Heart left ventricle (tissue), 16 donors: Measurements from ENCODE around the gene POU3F1. TPM values are rescaled to one million over a fixed set of nuclear protein-coding genes. Genes with fewer than 3 reads are reported as not detected.

Experiments used
- ATAC-seq, 4 donors: fragments of 200-7000 bp; cut with Tn5 transposase; one replicate each; pipeline ENCODE4 v1.9.1; 2020 to 2022; ENCODE audit warnings: moderate library complexity in 4 of 4, mild to moderate bottlenecking in 3 of 4, moderate number of reproducible peaks in 1 of 4
- DNase-seq, 5 donors: peaks; one replicate each; pipeline ENCODE4 v3.0.0-alpha.2; 2020
- H3K27ac ChIP-seq, 12 donors: fragments of 200-600 bp; sonication (generic) in 4 of 12; one replicate each; pipeline versions ENCODE4 v1.5.0 to v1.8.0; 2016 to 2022; ENCODE audit warnings: mild to moderate bottlenecking in 2 of 12
- H3K27me3 ChIP-seq, 9 donors: fragments of 200-600 bp; sonication (generic) in 2 of 9; one replicate each; pipeline versions ENCODE4 v1.5.1 to v1.8.0; 2016 to 2022; ENCODE audit warnings: mild to moderate bottlenecking in 3 of 9
- H3K36me3 ChIP-seq, 9 donors: fragments of 200-600 bp; sonication (generic) in 2 of 9; one replicate each; pipeline versions ENCODE4 v1.5.0 to v1.8.0; 2018 to 2022; ENCODE audit warnings: mild to moderate bottlenecking in 2 of 9
- H3K4me1 ChIP-seq, 12 donors: fragments of 200-600 bp; sonication (generic) in 4 of 12; one replicate each; pipeline versions ENCODE4 v1.5.0 to v1.8.0; 2016 to 2022; ENCODE audit warnings: mild to moderate bottlenecking in 3 of 12
- H3K4me3 ChIP-seq, 12 donors: fragments of 200-600 bp; sonication (generic) in 4 of 12; one replicate each; pipeline versions ENCODE4 v1.5.0 to v1.8.0; 2017 to 2022; ENCODE audit warnings: mild to moderate bottlenecking in 9 of 12, moderate library complexity in 4 of 12
- H3K9me3 ChIP-seq, 12 donors: fragments of 200-600 bp; sonication (generic) in 4 of 12; one replicate each; pipeline versions ENCODE4 v1.5.0 to v1.8.0; 2016 to 2022; ENCODE audit warnings: mild to moderate bottlenecking in 1 of 12
- CTCF ChIP-seq, 12 donors: fragments of 200-600 bp; sonication (generic) in 4 of 12; IDR thresholded peaks; one replicate each; pipeline versions ENCODE4 v1.5.0 to v1.8.0; 2018 to 2022; ENCODE audit warnings: antibody characterized with exemption in 12 of 12, mild to moderate bottlenecking in 5 of 12
- POLR2A ChIP-seq, 2 donors: fragments of 450-650 bp; IDR thresholded peaks; one replicate each; pipeline ENCODE4 v1.6.1; 2017; ENCODE audit warnings: antibody characterized with exemption in 2 of 2, mild to moderate bottlenecking in 2 of 2, moderate library complexity in 2 of 2
- whole genome bisulfite sequencing, 4 donors: extraction: QIAGEN DNeasy Blood & Tissue Kit in 2 of 4; methylation state at CpG; one replicate each; pipeline versions ENCODE4 v1.1.5 to v1.1.7; 2013 to 2018; 5-methylcytosine and 5-hydroxymethylcytosine counted together
- intact Hi-C, 10 donors: fragments of 100-400 bp; cut with DNase I; formaldehyde crosslinking; loops; one replicate each; pipeline versions ENCODE4 v1.11.1 to v1.14.2; 2022
- polyA plus RNA-seq, 2 donors: library from polyadenylated mRNA; stranded (reverse); fragments of 200-250 nt; gene quantifications; one replicate each; pipeline ENCODE4 v1.2.3, GENCODE V29; 2013
- total RNA-seq, 9 donors: library from RNA; depleted of rRNA in 2 of 9; stranded (reverse); fragments of >200 nt in 2 of 9; fragmentation: NEBNext Ultra II Directional in 3 of 9; extraction: Animal tissue kit (Norgen Biotek cat#: 25700) in 3 of 9; gene quantifications; one replicate each; pipeline versions ENCODE4 v1.1.0 to v1.2.4, GENCODE V29; 2016 to 2023
- donor health status: ischemic (EF 13 %, LVEDD 7.1; RV severe dilation, severe dysfunction).
- donor health status: healthy with polysubstance abuse.
- donor health status: DM: no; HTN: yes; CAD: no.
- donor health status: DM: no; HTN: no; CAD: no.
- donor health status: ischemic (EF 25% LVEDD 6.9; RV normal size, moderate dysfunction).
- donor health status: ischemic (EF 25% LVEDD 5.7; RV mildly dilated, moderate dysfunction).
- donor health status: healthy.
- donor health status: DM: yes; HTN: yes; CAD: no.
- donor health status: ischemic (EF 35%, LVEDD 5.7; RV mildly dilated, moderate dysfunction).
- donor health status: nonischemic (EF 11% LVEDD 7.7; RV severe dilation, severe dysfunction).
- donor health status: DM: yes; HTN: yes; CAD: no.
- donor health status: PGD.
- donor health status: ischemic (EF 29% LVEDD 5.4; RV normal size, mild dysfunction).
- donor health status: nonischemic (EF 23%, LVEDD 6.1; RV moderate dilation, normal function).

Gene POU3F1
- total and polyA plus RNA-seq, 11 donors, result 0.17 to 0.18 TPM; not detected in 9

GRCh38 chr1:38029081-38029681 lies 17.4 kb downstream of the POU3F1 start:
- ATAC-seq (peak; percentile 25 to 57 (median 44)), DNase-seq (peak in 2 of 5 donors; percentile 44 to 59)
- peaks cover 0 to 28% (median 20%) of the 10 kb centered on the region in 9 donors for H3K36me3 ChIP-seq
- WGBS, 4 donors, result 13 to 27% (median 21%) methylated on average over 18 to 23 of the region's 23 CpGs
- TF ChIP-seq CTCF (IDR thresholded peaks at IDR 0.05) (peak in 1 of 12 donors; percentile 8), POLR2A (IDR thresholded peaks at IDR 0.05) (no peak)
- H3K9me3 ChIP-seq, result no peaks in the 10 kb centered on the region
- H3K27me3 ChIP-seq, result no peaks in the 10 kb centered on the region
- peak overlapping the region in 10 of 12 donors; percentile 2 to 73 (median 56) for H3K27ac ChIP-seq
- intact Hi-C loops, result loop anchor here in 8 of 10 donors (1.0 to 10.0 kb wide), 7 partner anchors 39 to 808 kb away; partner anchors contain the start of gene SF3A3 (in 1 of the 8)
- no peak overlapping the region for H3K4me3 ChIP-seq
- peaks cover 0 to 37% (median 21%) of the 10 kb centered on the region in 12 donors for H3K4me1 ChIP-seq

- intact Hi-C loops, result loop anchor here in 8 of 10 donors (1.0 to 10.0 kb wide), 7 partner anchors 38 to 809 kb away; partner anchors contain the start of gene SF3A3 (in 1 of the 8)
- 73 to 79% (median 75%) methylated on average over 2 of the region's 2 CpGs for WGBS, 4 donors
- no peak for DNase-seq
- Histone ChIP-seq H3K27me3 (no peaks in the 10 kb centered on the region), H3K4me1 (peaks cover 0 to 37% (median 21%) of the 10 kb centered on the region in 12 donors), H3K36me3 (peaks cover 0 to 33% (median 25%) of the 10 kb centered on the region in 9 donors), H3K9me3 (no peaks in the 10 kb centered on the region), H3K4me3 (no peak overlapping the region), H3K27ac (no peak overlapping the region)
- no peak for ATAC-seq
- TF ChIP-seq POLR2A (IDR thresholded peaks at IDR 0.05) (no peak), CTCF (IDR thresholded peaks at IDR 0.05) (peak in 1 of 12 donors; percentile 4)
Measured at GRCh38 chr1:38028671-38029070, 17.9 kb downstream of the POU3F1 start.

GRCh38 chr1:38028105-38028591 lies 18.4 kb downstream of the POU3F1 start:
- intact Hi-C loops, result loop anchor here in 8 of 10 donors (5.0 to 10.0 kb wide), 6 partner anchors 557 to 809 kb away; no protein-coding TSS in a partner anchor
- H3K4me1 ChIP-seq, result peaks cover 0 to 37% (median 21%) of the 10 kb centered on the region in 12 donors
- H3K27ac ChIP-seq, result no peak overlapping the region
- H3K9me3 ChIP-seq, result no peaks in the 10 kb centered on the region
- WGBS, 4 donors, result 76 to 83% (median 80%) methylated on average over 3 of the region's 3 CpGs
- DNase-seq (no peak), ATAC-seq (no peak)
- no peaks in the 10 kb centered on the region for H3K27me3 ChIP-seq
- no peak overlapping the region for H3K4me3 ChIP-seq
- H3K36me3 ChIP-seq, result peaks cover 0 to 38% (median 31%) of the 10 kb centered on the region in 9 donors
- no peak for TF ChIP-seq POLR2A (IDR thresholded peaks at IDR 0.05)
- TF ChIP-seq CTCF (IDR thresholded peaks at IDR 0.05), result no peak
